GM12878 (cell line): Measurements from ENCODE around the gene SPATA3. TPM values are rescaled to one million over a fixed set of nuclear protein-coding genes. Genes with fewer than 3 reads are reported as not detected.
A peak's percentile ranks its signal among the peaks of the same experiment; 100 is the strongest.

Source experiments
- ATAC-seq: fragments of 200-7000 bp; cut with Tn5 transposase; 3 replicates; pipeline ENCODE4 v1.9.1; 2020; ENCODE audit warnings: mild to moderate bottlenecking, moderate library complexity
- BruUV-seq: library from RNA; stranded (reverse); fragments of 400-500 nt; replicated peaks from 2 replicates; lab custom pipeline; 2021; lab: Mats Ljungman, UMichigan
- CTCF ChIA-PET: fragments of 300-600 bp; sonication (Branson Sonifier 250); formaldehyde crosslinking; extraction: SDS; loops from one replicate; lab custom pipeline; 2021; ENCODE audit warnings: inconsistent platforms; lab: Yijun Ruan, JAX
- POLR2A ChIA-PET: fragments of 350-600 bp; formaldehyde crosslinking; extraction: SDS; loops from one replicate; lab custom pipeline; 2021; ENCODE audit warnings: inconsistent platforms; lab: Charles Lee
- RAD21 ChIA-PET: fragments of 300-600 bp; sonication (Branson Sonifier 250); formaldehyde crosslinking; loops from one replicate; lab custom pipeline; 2023; ENCODE audit warnings: antibody characterized with exemption; ENCODE audit not compliant: unreplicated experiment; lab: Charles Lee
- SMC1A ChIA-PET: fragments of 300-600 bp; sonication (Branson Sonifier 250); formaldehyde crosslinking; loops from one replicate; lab custom pipeline; 2023; ENCODE audit not compliant: unreplicated experiment, uncharacterized antibody; lab: Charles Lee
- DNase-seq: peaks from one replicate; pipeline ENCODE4 v3.0.0-alpha.2; 2011; ENCODE audit warnings: low read depth, low spot score
- FAIRE-seq: peaks from 3 replicates; lab custom pipeline; 2011; peaks lifted over from hg19 to GRCh38; lab: Jason Lieb, UNC
- H2AFZ ChIP-seq: 2 replicates; pipeline ENCODE4 v1.6.0; 2011; ENCODE audit warnings: low read depth, low read length, control low read depth; ENCODE audit not compliant: control insufficient read depth
- H3K27ac ChIP-seq: 2 replicates; pipeline ENCODE4 v1.5.1; 2011; ENCODE audit warnings: control low read depth; ENCODE audit not compliant: control insufficient read depth, insufficient read depth
- H3K27me3 ChIP-seq, 2 experiments: replicated peaks in 1 of 2; 2 replicates each; pipeline versions ENCODE4 v1.6.0 to v1.6.1; 2011; ENCODE audit warnings: low read length in 1 of 2; ENCODE audit not compliant: control insufficient read depth in 2 of 2, insufficient read depth in 2 of 2
- H3K36me3 ChIP-seq, 2 experiments: 2 replicates each; pipeline ENCODE4 v1.5.1; 2011; ENCODE audit warnings: low read length in 1 of 2; ENCODE audit not compliant: control insufficient read depth in 2 of 2, insufficient read depth in 2 of 2
- H3K4me1 ChIP-seq: 2 replicates; pipeline ENCODE4 v1.6.1; 2011; ENCODE audit warnings: mild to moderate bottlenecking, low read length, moderate library complexity, mixed read lengths; ENCODE audit not compliant: control insufficient read depth, insufficient read depth
- H3K4me2 ChIP-seq: 2 replicates; pipeline ENCODE4 v1.6.0; 2011; ENCODE audit warnings: control low read depth; ENCODE audit not compliant: control insufficient read depth, insufficient read depth
- H3K4me3 ChIP-seq: fragments of 200-600 bp; sonication (generic); 2 replicates; pipeline ENCODE4 v1.5.1; 2016
- H3K79me2 ChIP-seq: 2 replicates; pipeline ENCODE4 v1.6.0; 2011; ENCODE audit warnings: low read length; ENCODE audit not compliant: control insufficient read depth, insufficient read depth
- H3K9ac ChIP-seq: 2 replicates; pipeline ENCODE4 v1.8.0; 2011; ENCODE audit warnings: low read length, control low read depth, mixed read lengths; ENCODE audit not compliant: control insufficient read depth, insufficient read depth
- H3K9me3 ChIP-seq: replicated peaks from 3 replicates; pipeline ENCODE4 v1.5.1; 2011; ENCODE audit warnings: mild to moderate bottlenecking, low read length; ENCODE audit not compliant: control insufficient read depth, insufficient read depth
- H4K20me1 ChIP-seq: 2 replicates; pipeline ENCODE4 v1.6.0; 2011; ENCODE audit not compliant: control insufficient read depth, insufficient read depth
- SIN3A ChIP-seq: IDR thresholded peaks from 2 replicates; pipeline ENCODE4 v1.6.1; 2012; ENCODE audit warnings: low read depth, low read length, improper control_type of control experiment
- ZBTB33 ChIP-seq: fragments of 450-650 bp; IDR thresholded peaks from 2 replicates; pipeline ENCODE4 v1.6.1; 2017; ENCODE audit warnings: mild to moderate bottlenecking
- ZBTB4 ChIP-seq: fragments of 450-650 bp; formaldehyde crosslinking; IDR thresholded peaks from 2 replicates; pipeline ENCODE4 v1.4.0; 2022; ENCODE audit warnings: mild to moderate bottlenecking, moderate library complexity
- WGBS: methylation state at CpG from one replicate; pipeline ENCODE4 v1.1.6; 2016; ENCODE audit warnings: low lambda C conversion rate; ENCODE audit not compliant: insufficient replicate concordance, insufficient coverage; ENCODE audit errors: missing lambda C conversion rate; 5-methylcytosine and 5-hydroxymethylcytosine counted together
- in situ Hi-C: fragments of 300-500 bp; cut with MboI; formaldehyde crosslinking; loops from 9 replicates; pipeline ENCODE4 v1.14.3; 2018; ENCODE audit warnings: mixed read lengths
- intact Hi-C: fragments of 100-400 bp; cut with micrococcal nuclease; formaldehyde crosslinking; loops from one replicate; pipeline ENCODE4 v1.14.2; 2022; ENCODE audit not compliant: unreplicated experiment
- polyA plus RNA-seq, 11 experiments: library from polyadenylated mRNA; depleted of rRNA in 4 of 11; unstranded in 6 of 11; stranded (reverse) in 5 of 11; fragments of >200 nt; fragmentation: Nextera tagmentation in 4 of 11; fragmentation: Illumina TruSeq in 1 of 11; extraction: Ambion mirVana in 4 of 11; extraction: Trizol in 1 of 11; gene quantifications; 1 replicate in 1 of 11; 2 replicates in 10 of 11; pipeline versions ENCODE4 v1.2.1 to v1.2.3, GENCODE V29; 2011 to 2016; ENCODE audit warnings: inconsistent platforms in 2 of 11, missing spikeins in 2 of 11, low read depth in 1 of 11
- total RNA-seq, 4 experiments: library from RNA; depleted of rRNA in 3 of 4; stranded (reverse); fragments of >200 nt in 3 of 4; fragmentation: Illumina TruSeq in 1 of 4; extraction: Trizol in 1 of 4; gene quantifications; 2 replicates each; pipeline versions ENCODE4 v1.2.1 to v1.2.3, GENCODE V29; 2013 to 2021
- TF ChIP-seq, protein P1 (sequence below): IDR thresholded peaks from 2 replicates; pipeline ENCODE4 v1.6.1; 2012; ENCODE audit warnings: mild to moderate bottlenecking, low read depth, low read length
- TF ChIP-seq, protein P2 (sequence below): fragments of 450-650 bp; IDR thresholded peaks from 2 replicates; pipeline ENCODE4 v1.6.1; 2017; ENCODE audit warnings: antibody characterized with exemption, mild to moderate bottlenecking, moderate library complexity

Gene SPATA3
- total and polyA plus RNA-seq, 10 of the 15 experiments (the other 5 are each of a cell fraction or from before 2014, with no cell fraction given) = not detected

DNA sequence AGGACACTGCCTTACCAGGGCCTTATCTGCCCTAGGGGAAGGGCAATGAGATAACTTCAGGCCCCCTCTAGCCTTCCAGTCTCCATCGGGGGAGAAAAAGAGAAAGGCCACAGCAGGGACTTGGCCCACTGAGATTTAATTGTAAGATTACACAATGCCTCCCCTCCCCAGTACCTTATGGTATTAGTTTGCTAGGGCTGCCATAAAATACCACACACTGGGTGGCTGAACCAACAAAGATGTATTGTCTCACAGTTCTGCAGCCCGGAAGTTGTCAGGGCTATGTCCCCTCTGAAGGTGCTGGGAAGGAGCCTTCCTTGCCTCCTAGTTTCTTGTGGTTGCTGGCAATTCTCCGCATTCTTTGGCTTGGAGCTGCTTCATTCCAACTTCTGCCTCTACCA lies 34.8 kb upstream of the SPATA3 start (continued):
- TF ChIP-seq, protein P1, sequence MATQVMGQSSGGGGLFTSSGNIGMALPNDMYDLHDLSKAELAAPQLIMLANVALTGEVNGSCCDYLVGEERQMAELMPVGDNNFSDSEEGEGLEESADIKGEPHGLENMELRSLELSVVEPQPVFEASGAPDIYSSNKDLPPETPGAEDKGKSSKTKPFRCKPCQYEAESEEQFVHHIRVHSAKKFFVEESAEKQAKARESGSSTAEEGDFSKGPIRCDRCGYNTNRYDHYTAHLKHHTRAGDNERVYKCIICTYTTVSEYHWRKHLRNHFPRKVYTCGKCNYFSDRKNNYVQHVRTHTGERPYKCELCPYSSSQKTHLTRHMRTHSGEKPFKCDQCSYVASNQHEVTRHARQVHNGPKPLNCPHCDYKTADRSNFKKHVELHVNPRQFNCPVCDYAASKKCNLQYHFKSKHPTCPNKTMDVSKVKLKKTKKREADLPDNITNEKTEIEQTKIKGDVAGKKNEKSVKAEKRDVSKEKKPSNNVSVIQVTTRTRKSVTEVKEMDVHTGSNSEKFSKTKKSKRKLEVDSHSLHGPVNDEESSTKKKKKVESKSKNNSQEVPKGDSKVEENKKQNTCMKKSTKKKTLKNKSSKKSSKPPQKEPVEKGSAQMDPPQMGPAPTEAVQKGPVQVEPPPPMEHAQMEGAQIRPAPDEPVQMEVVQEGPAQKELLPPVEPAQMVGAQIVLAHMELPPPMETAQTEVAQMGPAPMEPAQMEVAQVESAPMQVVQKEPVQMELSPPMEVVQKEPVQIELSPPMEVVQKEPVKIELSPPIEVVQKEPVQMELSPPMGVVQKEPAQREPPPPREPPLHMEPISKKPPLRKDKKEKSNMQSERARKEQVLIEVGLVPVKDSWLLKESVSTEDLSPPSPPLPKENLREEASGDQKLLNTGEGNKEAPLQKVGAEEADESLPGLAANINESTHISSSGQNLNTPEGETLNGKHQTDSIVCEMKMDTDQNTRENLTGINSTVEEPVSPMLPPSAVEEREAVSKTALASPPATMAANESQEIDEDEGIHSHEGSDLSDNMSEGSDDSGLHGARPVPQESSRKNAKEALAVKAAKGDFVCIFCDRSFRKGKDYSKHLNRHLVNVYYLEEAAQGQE = no peak

- intact Hi-C loops (no loop called here), in situ Hi-C loops (no loop called here)
- Histone ChIP-seq H3K4me2 (no peak overlapping the region), H3K27me3 (no peaks in the 10 kb centered on the region), H3K9ac (no peak overlapping the region), H3K36me3 (peaks cover 0 to 6% of the 10 kb centered on the region in 2 experiments; a peak in 2 of 4 replicates), H2AFZ (no peak overlapping the region), H3K27ac (no peak overlapping the region), H3K4me3 (no peak overlapping the region), H3K9me3 (peaks cover 1% of the 10 kb centered on the region; the same call in 2 of the 3 replicates), H3K4me1 (0 out of 2 replicates have a peak, but pooled peaks cover 3% of the 10 kb centered on the region), H4K20me1 (no peaks in the 10 kb centered on the region), H3K79me2 (no peaks in the 10 kb centered on the region)
- no peak for FAIRE-seq
- BruUV-seq = no TSS peak
- SMC1A ChIA-PET = interaction anchor here (1.4 to 16.2 kb wide), 2 partner anchors 13 to 21 kb away, joined by 4 to 266 read pairs; no protein-coding TSS in a partner anchor
- CTCF ChIA-PET = interaction anchor here (1.0 to 28.4 kb wide), 2 partner anchors 14 to 21 kb away, joined by 3 to 372 read pairs; no protein-coding TSS in a partner anchor
- no peak for DNase-seq
- 91% methylated on average over 24 of the region's 36 CpGs for WGBS
- no peak for ATAC-seq
- TF ChIP-seq ZBTB4 (no peak), ZBTB33 (0 out of 2 replicates have a peak, but pooled peaks have one; percentile 12), SIN3A (no peak)
- TF ChIP-seq, protein P2, sequence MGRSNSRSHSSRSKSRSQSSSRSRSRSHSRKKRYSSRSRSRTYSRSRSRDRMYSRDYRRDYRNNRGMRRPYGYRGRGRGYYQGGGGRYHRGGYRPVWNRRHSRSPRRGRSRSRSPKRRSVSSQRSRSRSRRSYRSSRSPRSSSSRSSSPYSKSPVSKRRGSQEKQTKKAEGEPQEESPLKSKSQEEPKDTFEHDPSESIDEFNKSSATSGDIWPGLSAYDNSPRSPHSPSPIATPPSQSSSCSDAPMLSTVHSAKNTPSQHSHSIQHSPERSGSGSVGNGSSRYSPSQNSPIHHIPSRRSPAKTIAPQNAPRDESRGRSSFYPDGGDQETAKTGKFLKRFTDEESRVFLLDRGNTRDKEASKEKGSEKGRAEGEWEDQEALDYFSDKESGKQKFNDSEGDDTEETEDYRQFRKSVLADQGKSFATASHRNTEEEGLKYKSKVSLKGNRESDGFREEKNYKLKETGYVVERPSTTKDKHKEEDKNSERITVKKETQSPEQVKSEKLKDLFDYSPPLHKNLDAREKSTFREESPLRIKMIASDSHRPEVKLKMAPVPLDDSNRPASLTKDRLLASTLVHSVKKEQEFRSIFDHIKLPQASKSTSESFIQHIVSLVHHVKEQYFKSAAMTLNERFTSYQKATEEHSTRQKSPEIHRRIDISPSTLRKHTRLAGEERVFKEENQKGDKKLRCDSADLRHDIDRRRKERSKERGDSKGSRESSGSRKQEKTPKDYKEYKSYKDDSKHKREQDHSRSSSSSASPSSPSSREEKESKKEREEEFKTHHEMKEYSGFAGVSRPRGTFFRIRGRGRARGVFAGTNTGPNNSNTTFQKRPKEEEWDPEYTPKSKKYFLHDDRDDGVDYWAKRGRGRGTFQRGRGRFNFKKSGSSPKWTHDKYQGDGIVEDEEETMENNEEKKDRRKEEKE = no peak
- POLR2A ChIA-PET = interaction anchor here (0.9 kb wide), 1 partner anchor 20 kb away, joined by 3 read pairs; no protein-coding TSS in a partner anchor
- RAD21 ChIA-PET = no interaction called here
Observed at GRCh38 chr2:230964136-230964730, 31.7 kb upstream of the SPATA3 start.
